Liver (tissue), 9 donors: ENCODE results near the gene PITRM1. TPM values are rescaled to one million over a fixed set of nuclear protein-coding genes. Genes with fewer than 3 reads are reported as not detected.

Experiments used
- DNase-seq: peaks from one replicate; pipeline ENCODE4 v3.0.0-alpha.2; 2017; ENCODE audit warnings: low spot score
- H3K27ac ChIP-seq, 2 donors: one replicate each; pipeline ENCODE4 v1.7.0; 2013; ENCODE audit warnings: inconsistent platforms in 2 of 2, low read length in 2 of 2, control low read depth in 1 of 2, low read depth in 1 of 2, mild to moderate bottlenecking in 1 of 2
- H3K27me3 ChIP-seq, 4 donors: one replicate each; pipeline versions ENCODE4 v1.6.1 to v1.7.0; 2013; ENCODE audit warnings: low read length in 3 of 4, inconsistent platforms in 1 of 4, mild to moderate bottlenecking in 1 of 4, moderate library complexity in 1 of 4; ENCODE audit not compliant: control insufficient read depth in 4 of 4, insufficient read depth in 4 of 4
- H3K36me3 ChIP-seq, 4 donors: one replicate each; pipeline versions ENCODE4 v1.6.1 to v1.7.0; 2013; ENCODE audit warnings: low read length in 3 of 4, mild to moderate bottlenecking in 3 of 4, low read depth in 1 of 4, moderate library complexity in 1 of 4; ENCODE audit not compliant: control insufficient read depth in 4 of 4, insufficient read depth in 3 of 4
- H3K4me1 ChIP-seq, 4 donors: one replicate each; pipeline versions ENCODE4 v1.6.1 to v1.7.0; 2013; ENCODE audit warnings: low read length in 3 of 4, mild to moderate bottlenecking in 3 of 4, moderate library complexity in 1 of 4; ENCODE audit not compliant: control insufficient read depth in 4 of 4, insufficient read depth in 4 of 4
- H3K4me3 ChIP-seq, 3 donors: one replicate each; pipeline versions ENCODE4 v1.6.1 to v1.7.0; 2013; ENCODE audit warnings: low read length in 3 of 3, control low read depth in 1 of 3, low read depth in 1 of 3, mild to moderate bottlenecking in 1 of 3
- H3K9ac ChIP-seq, 2 donors: one replicate each; pipeline ENCODE4 v1.7.0; 2013; ENCODE audit warnings: low read length in 2 of 2, mild to moderate bottlenecking in 2 of 2, moderate library complexity in 2 of 2, control low read depth in 1 of 2, low read depth in 1 of 2
- H3K9me3 ChIP-seq, 4 donors: one replicate each; pipeline versions ENCODE4 v1.6.1 to v1.7.0; 2013; ENCODE audit warnings: low read length in 3 of 4; ENCODE audit not compliant: control insufficient read depth in 4 of 4
- EGR1 ChIP-seq, 2 donors: IDR thresholded peaks; 2 replicates each; pipeline ENCODE4 v1.6.1; 2016 to 2018; ENCODE audit warnings: antibody characterized with exemption in 2 of 2, low read depth in 2 of 2
- FOXA1 ChIP-seq: IDR thresholded peaks from 2 replicates; pipeline ENCODE4 v1.6.1; 2016; ENCODE audit warnings: antibody characterized with exemption
- FOXA2 ChIP-seq: IDR thresholded peaks from 2 replicates; pipeline ENCODE4 v1.6.1; 2016; ENCODE audit warnings: antibody characterized with exemption
- GABPA ChIP-seq, 2 donors: IDR thresholded peaks in 1 of 2; conservative IDR thresholded peaks in 1 of 2; 2 replicates each; pipeline ENCODE4 v1.6.1; 2016; ENCODE audit warnings: antibody characterized with exemption in 2 of 2, mild to moderate bottlenecking in 1 of 2, moderate library complexity in 1 of 2
- HNF4A ChIP-seq, 2 donors: conservative IDR thresholded peaks; 2 replicates each; pipeline ENCODE4 v1.6.1; 2016; ENCODE audit warnings: antibody characterized with exemption in 2 of 2, mild to moderate bottlenecking in 2 of 2
- HNF4G ChIP-seq: IDR thresholded peaks from 2 replicates; pipeline ENCODE4 v1.6.1; 2016; ENCODE audit warnings: antibody characterized with exemption
- JUND ChIP-seq, 2 donors: IDR thresholded peaks; 2 replicates each; pipeline ENCODE4 v1.6.1; 2016; ENCODE audit warnings: antibody characterized with exemption in 2 of 2
- NR2F2 ChIP-seq: IDR thresholded peaks from 2 replicates; pipeline ENCODE4 v1.6.1; 2016; ENCODE audit warnings: antibody characterized with exemption
- RAD21 ChIP-seq, 2 donors: IDR thresholded peaks; 2 replicates each; pipeline ENCODE4 v1.6.1; 2016; ENCODE audit warnings: antibody characterized with exemption in 2 of 2, mild to moderate bottlenecking in 2 of 2
- RXRA ChIP-seq, 2 donors: IDR thresholded peaks; 2 replicates each; pipeline ENCODE4 v1.6.1; 2017 to 2018; ENCODE audit warnings: antibody characterized with exemption in 2 of 2, mild to moderate bottlenecking in 1 of 2
- SP1 ChIP-seq: IDR thresholded peaks from 2 replicates; pipeline ENCODE4 v1.6.1; 2018; ENCODE audit warnings: antibody characterized with exemption, mild to moderate bottlenecking
- TAF1 ChIP-seq: conservative IDR thresholded peaks from 2 replicates; pipeline ENCODE4 v1.6.1; 2016; ENCODE audit warnings: antibody characterized with exemption, mild to moderate bottlenecking
- YY1 ChIP-seq: IDR thresholded peaks from 2 replicates; pipeline ENCODE4 v1.6.1; 2016; ENCODE audit warnings: antibody characterized with exemption, mild to moderate bottlenecking
- WGBS: extraction: QIAGEN DNeasy Blood & Tissue Kit; methylation state at CpG from one replicate; pipeline ENCODE4 v1.1.7; 2013; 5-methylcytosine and 5-hydroxymethylcytosine counted together
- polyA plus RNA-seq, 2 donors: library from polyadenylated mRNA; stranded (reverse) in 1 of 2; unstranded in 1 of 2; fragments of 200-250 nt in 1 of 2; fragments of >200 nt in 1 of 2; fragmentation: Nextera tagmentation in 1 of 2; extraction: Ambion mirVana in 1 of 2; gene quantifications; one replicate each; pipeline versions ENCODE4 v1.2.1 to v1.2.3, GENCODE V29; 2013 to 2015
- total RNA-seq, 2 donors: library from RNA; depleted of rRNA; stranded (reverse); fragments of >200 nt; gene quantifications; one replicate each; pipeline ENCODE4 v1.2.3, GENCODE V29; 2014
- TF ChIP-seq, protein P1 (sequence below): IDR thresholded peaks from 2 replicates; pipeline ENCODE4 v1.6.1; 2016; ENCODE audit warnings: antibody characterized with exemption
- TF ChIP-seq, protein P2 (sequence below): IDR thresholded peaks from 2 replicates; pipeline ENCODE4 v1.6.1; 2016; ENCODE audit warnings: antibody characterized with exemption
- TF ChIP-seq, protein P3 (sequence below): fragments of 150-350 bp; IDR thresholded peaks from 2 replicates; pipeline ENCODE4 v1.5.1; 2017; ENCODE audit warnings: improper control_type of control experiment, low read depth, low read length; ENCODE audit not compliant: missing input control
- TF ChIP-seq, protein P4 (sequence below): IDR thresholded peaks from 2 replicates; pipeline ENCODE4 v1.6.1; 2016; ENCODE audit warnings: antibody characterized with exemption, mild to moderate bottlenecking
- TF ChIP-seq, protein P5 (sequence below): IDR thresholded peaks from 2 replicates; pipeline ENCODE4 v1.6.1; 2016; ENCODE audit warnings: antibody characterized with exemption
- donor health status: healthy.
- donor health status: healthy.
- donor health status: healthy.
- donor health status: healthy.
- donor health status: healthy.

Gene PITRM1
- total and polyA plus RNA-seq, 4 donors: 21.1 to 43.1 (median 27.7) TPM

DNA sequence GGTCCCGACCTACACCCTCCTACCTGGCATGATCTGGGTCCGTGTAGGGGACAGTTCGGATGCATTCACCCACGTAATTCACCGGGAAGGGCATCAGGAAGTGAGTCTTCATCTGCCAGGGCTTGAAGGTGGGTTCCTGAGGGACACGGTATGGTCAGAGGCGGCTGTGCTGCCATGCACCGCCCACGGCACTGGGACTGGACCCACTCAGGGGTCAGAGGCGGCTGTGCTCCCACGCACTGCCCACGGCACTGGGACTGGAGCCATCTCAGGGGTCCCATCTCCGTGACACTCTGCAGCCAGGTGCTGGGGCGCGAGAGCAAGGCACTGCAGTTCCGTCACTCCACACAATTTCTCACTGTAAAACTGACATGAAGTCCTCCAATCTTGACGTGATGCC lies 29.2 kb downstream of the PITRM1 start:
- Histone ChIP-seq H3K9ac (no peak overlapping the region), H3K4me3 (no peak overlapping the region), H3K4me1 (no peaks in the 10 kb centered on the region), H3K27me3 (no peaks in the 10 kb centered on the region), H3K9me3 (no peaks in the 10 kb centered on the region), H3K27ac (no peak overlapping the region), H3K36me3 (peaks cover 18 to 86% (median 72%) of the 10 kb centered on the region in 4 donors)
- no peak for DNase-seq
- TF ChIP-seq NR2F2 (no peak), FOXA1 (no peak), TAF1 (no peak), FOXA2 (no peak), GABPA (IDR thresholded peaks at IDR 0.05 in 1 of 2, conservative IDR thresholded peaks at IDR 0.05 in 1 of 2) (no peak), RAD21 (IDR thresholded peaks at IDR 0.05) (no peak), EGR1 (IDR thresholded peaks at IDR 0.05; ENCODE audit: low read depth in 2 of 2) (no peak), JUND (IDR thresholded peaks at IDR 0.05) (no peak), RXRA (IDR thresholded peaks at IDR 0.05) (no peak), SP1 (no peak), YY1 (no peak), HNF4G (no peak), HNF4A (conservative IDR thresholded peaks at IDR 0.05) (no peak)
- TF ChIP-seq, protein P1, sequence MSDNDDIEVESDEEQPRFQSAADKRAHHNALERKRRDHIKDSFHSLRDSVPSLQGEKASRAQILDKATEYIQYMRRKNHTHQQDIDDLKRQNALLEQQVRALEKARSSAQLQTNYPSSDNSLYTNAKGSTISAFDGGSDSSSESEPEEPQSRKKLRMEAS: no peak
- TF ChIP-seq, protein P2, sequence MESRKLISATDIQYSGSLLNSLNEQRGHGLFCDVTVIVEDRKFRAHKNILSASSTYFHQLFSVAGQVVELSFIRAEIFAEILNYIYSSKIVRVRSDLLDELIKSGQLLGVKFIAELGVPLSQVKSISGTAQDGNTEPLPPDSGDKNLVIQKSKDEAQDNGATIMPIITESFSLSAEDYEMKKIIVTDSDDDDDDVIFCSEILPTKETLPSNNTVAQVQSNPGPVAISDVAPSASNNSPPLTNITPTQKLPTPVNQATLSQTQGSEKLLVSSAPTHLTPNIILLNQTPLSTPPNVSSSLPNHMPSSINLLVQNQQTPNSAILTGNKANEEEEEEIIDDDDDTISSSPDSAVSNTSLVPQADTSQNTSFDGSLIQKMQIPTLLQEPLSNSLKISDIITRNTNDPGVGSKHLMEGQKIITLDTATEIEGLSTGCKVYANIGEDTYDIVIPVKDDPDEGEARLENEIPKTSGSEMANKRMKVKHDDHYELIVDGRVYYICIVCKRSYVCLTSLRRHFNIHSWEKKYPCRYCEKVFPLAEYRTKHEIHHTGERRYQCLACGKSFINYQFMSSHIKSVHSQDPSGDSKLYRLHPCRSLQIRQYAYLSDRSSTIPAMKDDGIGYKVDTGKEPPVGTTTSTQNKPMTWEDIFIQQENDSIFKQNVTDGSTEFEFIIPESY: no peak
- TF ChIP-seq, protein P3, sequence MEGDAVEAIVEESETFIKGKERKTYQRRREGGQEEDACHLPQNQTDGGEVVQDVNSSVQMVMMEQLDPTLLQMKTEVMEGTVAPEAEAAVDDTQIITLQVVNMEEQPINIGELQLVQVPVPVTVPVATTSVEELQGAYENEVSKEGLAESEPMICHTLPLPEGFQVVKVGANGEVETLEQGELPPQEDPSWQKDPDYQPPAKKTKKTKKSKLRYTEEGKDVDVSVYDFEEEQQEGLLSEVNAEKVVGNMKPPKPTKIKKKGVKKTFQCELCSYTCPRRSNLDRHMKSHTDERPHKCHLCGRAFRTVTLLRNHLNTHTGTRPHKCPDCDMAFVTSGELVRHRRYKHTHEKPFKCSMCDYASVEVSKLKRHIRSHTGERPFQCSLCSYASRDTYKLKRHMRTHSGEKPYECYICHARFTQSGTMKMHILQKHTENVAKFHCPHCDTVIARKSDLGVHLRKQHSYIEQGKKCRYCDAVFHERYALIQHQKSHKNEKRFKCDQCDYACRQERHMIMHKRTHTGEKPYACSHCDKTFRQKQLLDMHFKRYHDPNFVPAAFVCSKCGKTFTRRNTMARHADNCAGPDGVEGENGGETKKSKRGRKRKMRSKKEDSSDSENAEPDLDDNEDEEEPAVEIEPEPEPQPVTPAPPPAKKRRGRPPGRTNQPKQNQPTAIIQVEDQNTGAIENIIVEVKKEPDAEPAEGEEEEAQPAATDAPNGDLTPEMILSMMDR: no peak
- TF ChIP-seq, protein P4, sequence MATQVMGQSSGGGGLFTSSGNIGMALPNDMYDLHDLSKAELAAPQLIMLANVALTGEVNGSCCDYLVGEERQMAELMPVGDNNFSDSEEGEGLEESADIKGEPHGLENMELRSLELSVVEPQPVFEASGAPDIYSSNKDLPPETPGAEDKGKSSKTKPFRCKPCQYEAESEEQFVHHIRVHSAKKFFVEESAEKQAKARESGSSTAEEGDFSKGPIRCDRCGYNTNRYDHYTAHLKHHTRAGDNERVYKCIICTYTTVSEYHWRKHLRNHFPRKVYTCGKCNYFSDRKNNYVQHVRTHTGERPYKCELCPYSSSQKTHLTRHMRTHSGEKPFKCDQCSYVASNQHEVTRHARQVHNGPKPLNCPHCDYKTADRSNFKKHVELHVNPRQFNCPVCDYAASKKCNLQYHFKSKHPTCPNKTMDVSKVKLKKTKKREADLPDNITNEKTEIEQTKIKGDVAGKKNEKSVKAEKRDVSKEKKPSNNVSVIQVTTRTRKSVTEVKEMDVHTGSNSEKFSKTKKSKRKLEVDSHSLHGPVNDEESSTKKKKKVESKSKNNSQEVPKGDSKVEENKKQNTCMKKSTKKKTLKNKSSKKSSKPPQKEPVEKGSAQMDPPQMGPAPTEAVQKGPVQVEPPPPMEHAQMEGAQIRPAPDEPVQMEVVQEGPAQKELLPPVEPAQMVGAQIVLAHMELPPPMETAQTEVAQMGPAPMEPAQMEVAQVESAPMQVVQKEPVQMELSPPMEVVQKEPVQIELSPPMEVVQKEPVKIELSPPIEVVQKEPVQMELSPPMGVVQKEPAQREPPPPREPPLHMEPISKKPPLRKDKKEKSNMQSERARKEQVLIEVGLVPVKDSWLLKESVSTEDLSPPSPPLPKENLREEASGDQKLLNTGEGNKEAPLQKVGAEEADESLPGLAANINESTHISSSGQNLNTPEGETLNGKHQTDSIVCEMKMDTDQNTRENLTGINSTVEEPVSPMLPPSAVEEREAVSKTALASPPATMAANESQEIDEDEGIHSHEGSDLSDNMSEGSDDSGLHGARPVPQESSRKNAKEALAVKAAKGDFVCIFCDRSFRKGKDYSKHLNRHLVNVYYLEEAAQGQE: no peak
- TF ChIP-seq, protein P5, sequence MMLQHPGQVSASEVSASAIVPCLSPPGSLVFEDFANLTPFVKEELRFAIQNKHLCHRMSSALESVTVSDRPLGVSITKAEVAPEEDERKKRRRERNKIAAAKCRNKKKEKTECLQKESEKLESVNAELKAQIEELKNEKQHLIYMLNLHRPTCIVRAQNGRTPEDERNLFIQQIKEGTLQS: no peak
- 98% methylated on average over 17 of the region's 17 CpGs for WGBS
